SK-N-MC (cell line): Measurements from ENCODE around the gene MSRB1.

Source experiments
- DNase-seq: peaks from one replicate; pipeline ENCODE4 v3.0.0-alpha.2; 2011; ENCODE audit warnings: low read depth, low spot score
- H3K27ac ChIP-seq: fragments of 200-600 bp; sonication (generic); 2 replicates; pipeline ENCODE4 v1.5.1; 2016; ENCODE audit warnings: mixed run types
- H3K36me3 ChIP-seq: fragments of 200-600 bp; sonication (generic); 2 replicates; pipeline ENCODE4 v1.6.1; 2017; ENCODE audit warnings: antibody characterized with exemption, low read length, mixed read lengths; ENCODE audit not compliant: insufficient read depth
- H3K4me3 ChIP-seq: fragments of 200-600 bp; sonication (generic); 2 replicates; pipeline ENCODE4 v1.5.1; 2016
- H3K9ac ChIP-seq: fragments of 200-600 bp; sonication (generic); 2 replicates; pipeline ENCODE4 v1.8.0; 2017; ENCODE audit warnings: mixed run types, mixed read lengths; ENCODE audit not compliant: insufficient read length
- H3K9me3 ChIP-seq: fragments of 200-600 bp; sonication (generic); 2 replicates; pipeline ENCODE4 v1.6.1; 2017; ENCODE audit warnings: low read depth, mild to moderate bottlenecking, antibody characterized with exemption, low read length, moderate library complexity, mixed read lengths
- EZH2 ChIP-seq: fragments of 200-600 bp; sonication (generic); IDR thresholded peaks from one replicate; pipeline ENCODE4 v1.6.1; 2017; ENCODE audit warnings: antibody characterized with exemption
- FOXP2 ChIP-seq: optimal IDR thresholded peaks from 2 replicates; pipeline ENCODE3; 2011; ENCODE audit warnings: mild to moderate bottlenecking, moderate library complexity; ENCODE audit not compliant: insufficient read depth; ENCODE audit errors: extremely low read length, control extremely low read depth
- POLR2AphosphoS5 ChIP-seq: IDR thresholded peaks from 2 replicates; pipeline ENCODE4 v1.6.1; 2012; ENCODE audit warnings: mild to moderate bottlenecking, low read depth, low read length, borderline replicate concordance

MSRB1 gene

GRCh38 chr16:1895949-1896675, 46.9 kb downstream of the MSRB1 start:
- Histone ChIP-seq H3K4me3 (no peak overlapping the region), H3K36me3 (no peaks in the 10 kb centered on the region), H3K9me3 (no peaks in the 10 kb centered on the region), H3K9ac (no peak overlapping the region), H3K27ac (no peak overlapping the region)
- DNase-seq = no peak
- TF ChIP-seq POLR2AphosphoS5 (no peak), EZH2 (no peak), FOXP2 (no peak)

- Histone ChIP-seq H3K9me3 (no peaks in the 10 kb centered on the region), H3K9ac (no peak overlapping the region), H3K36me3 (no peaks in the 10 kb centered on the region), H3K4me3 (no peak overlapping the region), H3K27ac (no peak overlapping the region)
- TF ChIP-seq POLR2AphosphoS5 (no peak), EZH2 (no peak), FOXP2 (no peak)
- no peak for DNase-seq
Observed at GRCh38 chr16:1895068-1895467, 47.9 kb downstream of the MSRB1 start.

GRCh38 chr16:1890708-1891050, 52.3 kb downstream of the MSRB1 start:
- Histone ChIP-seq H3K4me3 (no peak overlapping the region), H3K27ac (no peak overlapping the region), H3K9ac (no peak overlapping the region), H3K36me3 (no peaks in the 10 kb centered on the region), H3K9me3 (no peaks in the 10 kb centered on the region)
- DNase-seq = no peak
- TF ChIP-seq EZH2 (no peak), POLR2AphosphoS5 (no peak), FOXP2 (no peak)

- H3K9me3 ChIP-seq = no peaks in the 10 kb centered on the region
- DNase-seq = no peak
- TF ChIP-seq POLR2AphosphoS5 (no peak), FOXP2 (no peak), EZH2 (no peak)
- no peak overlapping the region for H3K9ac ChIP-seq
- H3K4me3 ChIP-seq = no peak overlapping the region
- no peaks in the 10 kb centered on the region for H3K36me3 ChIP-seq
- H3K27ac ChIP-seq = no peak overlapping the region
Observed at GRCh38 chr16:1890024-1890707, 52.8 kb downstream of the MSRB1 start.
